Breast epithelium (tissue), 3 donors: ENCODE measurements around the gene STARD5.

ENCODE experiments used
- POLR2A ChIP-seq: fragments of 450-650 bp; IDR thresholded peaks from one replicate; pipeline ENCODE4 v1.6.1; 2016; ENCODE audit warnings: antibody characterized with exemption, mild to moderate bottlenecking, moderate library complexity
- POLR2AphosphoS5 ChIP-seq, 3 donors: sonication (generic); formaldehyde crosslinking; IDR thresholded peaks; one replicate each; pipeline ENCODE4 v1.6.1; 2017; ENCODE audit warnings: antibody characterized with exemption in 3 of 3
- TF ChIP-seq, protein P1 (sequence below), 3 donors: fragments of 450-650 bp; IDR thresholded peaks; one replicate each; pipeline ENCODE4 v1.5.1; 2016 to 2017; ENCODE audit warnings: antibody characterized with exemption in 3 of 3, mild to moderate bottlenecking in 3 of 3, moderate library complexity in 3 of 3

DNA sequence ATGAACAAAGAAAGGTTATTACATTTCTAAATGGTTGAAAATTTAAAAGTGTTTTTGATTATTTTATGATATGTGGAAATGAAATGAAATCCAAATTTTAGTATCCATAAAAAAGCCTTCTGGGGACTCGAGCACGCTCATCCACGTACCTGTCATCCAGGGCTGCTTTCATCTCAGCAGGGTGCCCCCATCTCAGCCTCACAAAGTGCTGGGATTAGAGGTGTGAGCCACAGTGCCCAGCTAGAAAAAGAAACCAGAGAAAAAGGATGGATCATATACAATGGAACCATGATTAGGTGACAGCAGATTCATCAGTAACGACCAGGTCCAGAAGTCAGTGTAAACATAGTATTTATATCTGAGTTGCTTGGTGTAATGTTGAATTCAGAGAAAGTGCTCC is 49.7 kb downstream of the STARD5 start:
- TF ChIP-seq, protein P1, sequence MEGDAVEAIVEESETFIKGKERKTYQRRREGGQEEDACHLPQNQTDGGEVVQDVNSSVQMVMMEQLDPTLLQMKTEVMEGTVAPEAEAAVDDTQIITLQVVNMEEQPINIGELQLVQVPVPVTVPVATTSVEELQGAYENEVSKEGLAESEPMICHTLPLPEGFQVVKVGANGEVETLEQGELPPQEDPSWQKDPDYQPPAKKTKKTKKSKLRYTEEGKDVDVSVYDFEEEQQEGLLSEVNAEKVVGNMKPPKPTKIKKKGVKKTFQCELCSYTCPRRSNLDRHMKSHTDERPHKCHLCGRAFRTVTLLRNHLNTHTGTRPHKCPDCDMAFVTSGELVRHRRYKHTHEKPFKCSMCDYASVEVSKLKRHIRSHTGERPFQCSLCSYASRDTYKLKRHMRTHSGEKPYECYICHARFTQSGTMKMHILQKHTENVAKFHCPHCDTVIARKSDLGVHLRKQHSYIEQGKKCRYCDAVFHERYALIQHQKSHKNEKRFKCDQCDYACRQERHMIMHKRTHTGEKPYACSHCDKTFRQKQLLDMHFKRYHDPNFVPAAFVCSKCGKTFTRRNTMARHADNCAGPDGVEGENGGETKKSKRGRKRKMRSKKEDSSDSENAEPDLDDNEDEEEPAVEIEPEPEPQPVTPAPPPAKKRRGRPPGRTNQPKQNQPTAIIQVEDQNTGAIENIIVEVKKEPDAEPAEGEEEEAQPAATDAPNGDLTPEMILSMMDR (IDR thresholded peaks at IDR 0.05), result no peak
- TF ChIP-seq POLR2A, result no peak
- TF ChIP-seq POLR2AphosphoS5 (IDR thresholded peaks at IDR 0.05), result no peak
